WTC11 (cell line): ENCODE data around the gene GGA2.

ENCODE experiments used
- KAT7 ChIP-seq: sonication (generic); formaldehyde crosslinking; IDR thresholded peaks from 2 replicates; pipeline ENCODE4 v1.8.1; 2023; ENCODE audit warnings: missing genetic modification reagents, mild to moderate bottlenecking, borderline replicate concordance
- ZNF263 ChIP-seq: sonication (generic); formaldehyde crosslinking; IDR thresholded peaks from 2 replicates; pipeline ENCODE4 v1.8.1; 2022; ENCODE audit warnings: low read depth, mild to moderate bottlenecking, moderate library complexity, missing genetic modification reagents
- TF ChIP-seq, protein P1 (sequence below): fragments of 200-600 bp; IDR thresholded peaks from 2 replicates; pipeline ENCODE4 v1.8.0; 2022; ENCODE audit warnings: antibody characterized with exemption
- TF ChIP-seq, protein P2 (sequence below): sonication (generic); formaldehyde crosslinking; IDR thresholded peaks from 2 replicates; pipeline ENCODE4 v1.8.1; 2023; ENCODE audit warnings: mild to moderate bottlenecking, missing genetic modification reagents
- TF ChIP-seq, protein P3 (sequence below): sonication (generic); formaldehyde crosslinking; IDR thresholded peaks from 2 replicates; pipeline ENCODE4 v1.8.0; 2022; ENCODE audit warnings: mild to moderate bottlenecking, missing genetic modification reagents

DNA sequence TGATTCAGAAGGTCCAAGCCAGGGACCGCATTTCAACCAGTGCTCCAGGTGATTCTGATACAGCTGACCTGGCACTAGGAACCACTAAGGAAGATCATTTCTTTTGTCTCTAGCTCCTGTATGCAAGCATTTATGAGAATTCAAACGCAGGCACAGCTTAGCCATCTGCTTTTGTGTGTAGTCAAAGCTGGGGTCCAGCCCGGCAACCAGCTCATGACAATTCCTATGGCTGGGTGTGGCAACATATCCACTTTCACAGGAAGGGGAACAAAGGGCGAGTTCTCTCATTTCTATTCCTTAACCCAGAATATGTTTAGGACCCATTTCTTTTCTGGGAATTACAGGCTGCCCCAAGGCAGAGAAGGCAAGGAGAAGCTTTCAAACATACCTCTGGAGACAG lies 30.0 kb downstream of the GGA2 start:
- TF ChIP-seq, protein P1, sequence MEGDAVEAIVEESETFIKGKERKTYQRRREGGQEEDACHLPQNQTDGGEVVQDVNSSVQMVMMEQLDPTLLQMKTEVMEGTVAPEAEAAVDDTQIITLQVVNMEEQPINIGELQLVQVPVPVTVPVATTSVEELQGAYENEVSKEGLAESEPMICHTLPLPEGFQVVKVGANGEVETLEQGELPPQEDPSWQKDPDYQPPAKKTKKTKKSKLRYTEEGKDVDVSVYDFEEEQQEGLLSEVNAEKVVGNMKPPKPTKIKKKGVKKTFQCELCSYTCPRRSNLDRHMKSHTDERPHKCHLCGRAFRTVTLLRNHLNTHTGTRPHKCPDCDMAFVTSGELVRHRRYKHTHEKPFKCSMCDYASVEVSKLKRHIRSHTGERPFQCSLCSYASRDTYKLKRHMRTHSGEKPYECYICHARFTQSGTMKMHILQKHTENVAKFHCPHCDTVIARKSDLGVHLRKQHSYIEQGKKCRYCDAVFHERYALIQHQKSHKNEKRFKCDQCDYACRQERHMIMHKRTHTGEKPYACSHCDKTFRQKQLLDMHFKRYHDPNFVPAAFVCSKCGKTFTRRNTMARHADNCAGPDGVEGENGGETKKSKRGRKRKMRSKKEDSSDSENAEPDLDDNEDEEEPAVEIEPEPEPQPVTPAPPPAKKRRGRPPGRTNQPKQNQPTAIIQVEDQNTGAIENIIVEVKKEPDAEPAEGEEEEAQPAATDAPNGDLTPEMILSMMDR, result no peak
- TF ChIP-seq ZNF263 (no peak), KAT7 (CRISPR knock-in tag) (no peak)
- TF ChIP-seq, protein P2, sequence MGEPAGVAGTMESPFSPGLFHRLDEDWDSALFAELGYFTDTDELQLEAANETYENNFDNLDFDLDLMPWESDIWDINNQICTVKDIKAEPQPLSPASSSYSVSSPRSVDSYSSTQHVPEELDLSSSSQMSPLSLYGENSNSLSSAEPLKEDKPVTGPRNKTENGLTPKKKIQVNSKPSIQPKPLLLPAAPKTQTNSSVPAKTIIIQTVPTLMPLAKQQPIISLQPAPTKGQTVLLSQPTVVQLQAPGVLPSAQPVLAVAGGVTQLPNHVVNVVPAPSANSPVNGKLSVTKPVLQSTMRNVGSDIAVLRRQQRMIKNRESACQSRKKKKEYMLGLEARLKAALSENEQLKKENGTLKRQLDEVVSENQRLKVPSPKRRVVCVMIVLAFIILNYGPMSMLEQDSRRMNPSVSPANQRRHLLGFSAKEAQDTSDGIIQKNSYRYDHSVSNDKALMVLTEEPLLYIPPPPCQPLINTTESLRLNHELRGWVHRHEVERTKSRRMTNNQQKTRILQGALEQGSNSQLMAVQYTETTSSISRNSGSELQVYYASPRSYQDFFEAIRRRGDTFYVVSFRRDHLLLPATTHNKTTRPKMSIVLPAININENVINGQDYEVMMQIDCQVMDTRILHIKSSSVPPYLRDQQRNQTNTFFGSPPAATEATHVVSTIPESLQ (CRISPR knock-in tag), result no peak
- TF ChIP-seq, protein P3, sequence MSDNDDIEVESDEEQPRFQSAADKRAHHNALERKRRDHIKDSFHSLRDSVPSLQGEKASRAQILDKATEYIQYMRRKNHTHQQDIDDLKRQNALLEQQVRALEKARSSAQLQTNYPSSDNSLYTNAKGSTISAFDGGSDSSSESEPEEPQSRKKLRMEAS, result no peak
